CD4-positive, alpha-beta T cell treated with Interleukin-15 for 4 hours (primary cell): Measurements from ENCODE around the gene TBC1D20.
"Not testable (repeated sequence)": the region's sequence is repeated elsewhere in the genome, so short reads cannot be mapped to it uniquely, and the experiment has no call there.

Experiments used
- DNase-seq: peaks from one replicate; pipeline ENCODE4 v3.0.0-alpha.2; 2020; ENCODE audit warnings: low spot score

TBC1D20 gene

GRCh38 chr20:476561-477249, 14.4 kb upstream of the TBC1D20 start:
- not testable (repeated sequence) for DNase-seq

GRCh38 chr20:475463-476357, 13.4 kb upstream of the TBC1D20 start:
- no peak for DNase-seq

GRCh38 chr20:474581-474980, 12.2 kb upstream of the TBC1D20 start:
- no peak for DNase-seq

- DNase-seq = no peak
Observed at GRCh38 chr20:472889-473292, 10.6 kb upstream of the TBC1D20 start.

GRCh38 chr20:472137-472846, 10.0 kb upstream of the TBC1D20 start:
- DNase-seq = no peak

- DNase-seq = no peak
Observed at GRCh38 chr20:469746-470490, 7.6 kb upstream of the TBC1D20 start.

- DNase-seq = no peak
Observed at GRCh38 chr20:467755-468154, 5.4 kb upstream of the TBC1D20 start.

- peak; percentile 60 for DNase-seq
Observed at GRCh38 chr20:461254-462198, 807 bp downstream of the TBC1D20 start.

- DNase-seq = no peak
Observed at GRCh38 chr20:460707-461106, 1.6 kb downstream of the TBC1D20 start.

GRCh38 chr20:460180-460579, 2.2 kb downstream of the TBC1D20 start:
- no peak for DNase-seq

- no peak for DNase-seq
Observed at GRCh38 chr20:458776-459175, 3.6 kb downstream of the TBC1D20 start.

GRCh38 chr20:454951-455350, 7.4 kb downstream of the TBC1D20 start:
- DNase-seq = no peak

- DNase-seq = not testable (repeated sequence)
Observed at GRCh38 chr20:452021-452420, 10.3 kb downstream of the TBC1D20 start.

- DNase-seq = no peak
Observed at GRCh38 chr20:445514-446336, 16.6 kb downstream of the TBC1D20 start.

GRCh38 chr20:444862-445426, 17.4 kb downstream of the TBC1D20 start:
- DNase-seq = no peak

GRCh38 chr20:444117-444516, 18.2 kb downstream of the TBC1D20 start:
- DNase-seq = no peak

- no peak for DNase-seq
Observed at GRCh38 chr20:443223-443775, 19.0 kb downstream of the TBC1D20 start.

- DNase-seq = no peak
Observed at GRCh38 chr20:440636-441035, 21.7 kb downstream of the TBC1D20 start.

- no peak for DNase-seq
Observed at GRCh38 chr20:440148-440547, 22.2 kb downstream of the TBC1D20 start.
